ENCODE results near the gene LZTS3. TPM values are rescaled to one million over a fixed set of nuclear protein-coding genes. Genes with fewer than 3 reads are reported as not detected.

LZTS3 gene
- total and polyA plus RNA-seq, 10 of the 15 experiments (the other 5 are each of a cell fraction or from before 2014, with no cell fraction given): 0.03 to 0.90 (median 0.22) TPM

DNA sequence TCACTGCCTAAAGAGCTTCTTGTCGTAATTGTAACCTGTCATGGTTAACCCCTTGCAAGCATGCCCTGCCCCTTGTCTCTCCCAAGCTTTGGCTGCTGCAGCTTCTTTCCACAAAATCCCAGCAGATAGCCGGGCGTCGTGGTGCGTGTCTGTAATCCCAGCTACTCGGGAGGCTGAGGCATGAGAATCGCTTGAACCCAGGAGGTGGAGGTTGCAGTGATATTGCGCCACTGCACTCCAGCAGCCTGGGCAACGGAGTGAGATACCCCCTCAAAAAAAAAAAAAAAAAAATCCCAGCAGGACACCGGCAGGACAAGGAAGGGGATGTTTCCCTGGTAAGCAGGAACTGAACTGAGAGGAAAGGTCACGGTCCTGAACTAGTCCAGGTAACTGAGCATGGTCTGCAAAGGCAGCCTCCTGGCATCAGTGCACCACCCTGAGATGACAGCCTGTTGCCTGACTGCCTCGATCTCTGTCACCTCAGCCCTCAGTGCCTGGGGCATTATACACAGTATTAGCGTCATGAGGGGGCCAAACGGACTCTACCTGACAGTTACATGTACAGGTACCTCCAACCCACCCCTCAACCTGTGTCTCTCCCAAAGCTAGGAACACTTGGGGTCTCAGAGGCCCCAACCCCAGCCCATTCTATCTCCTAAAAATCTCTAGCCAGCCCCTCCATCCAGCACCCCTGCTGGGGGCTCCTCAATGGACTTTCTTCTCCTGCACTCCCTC lies 1.8 kb downstream of the LZTS3 start:
- Histone ChIP-seq H3K27ac (ENCODE audit: control insufficient read depth, insufficient read depth) (no peak overlapping the region), H3K4me2 (ENCODE audit: control insufficient read depth, insufficient read depth) (no peak overlapping the region), H3K9me3 (replicated peaks; ENCODE audit: control insufficient read depth, insufficient read depth, low read length) (no peaks in the 10 kb centered on the region), H3K36me3 (ENCODE audit: control insufficient read depth in 2 of 2, insufficient read depth in 2 of 2, low read length in 1 of 2) (no peaks in the 10 kb centered on the region), H2AFZ (ENCODE audit: control insufficient read depth, low read depth, low read length) (no peak overlapping the region), H3K4me3 (no peak overlapping the region), H3K9ac (ENCODE audit: control insufficient read depth, insufficient read depth, low read length) (no peak overlapping the region), H3K79me2 (ENCODE audit: control insufficient read depth, insufficient read depth, low read length) (no peaks in the 10 kb centered on the region), H3K4me1 (ENCODE audit: control insufficient read depth, insufficient read depth, low read length) (peaks cover 2% of the 10 kb centered on the region; the same call in 1 of the 2 replicates), H3K27me3 (replicated peaks in 1 of 2; ENCODE audit: control insufficient read depth in 2 of 2, insufficient read depth in 2 of 2, low read length in 1 of 2) (peaks cover 5 to 6% of the 10 kb centered on the region in 2 experiments; a peak in 3 of 4 replicates), H4K20me1 (ENCODE audit: control insufficient read depth, insufficient read depth) (no peaks in the 10 kb centered on the region)
- DNase-seq (ENCODE audit: low read depth, low spot score): no peak
- intact Hi-C loops (cut with micrococcal nuclease; ENCODE audit: unreplicated experiment): no loop called here
- ChIA-PET CTCF (interaction anchor here (1.1 to 1.3 kb wide), 2 partner anchors 10 to 47 kb away, joined by 3 read pairs; no protein-coding TSS in a partner anchor), POLR2A (no interaction called here), RAD21 (ENCODE audit: unreplicated experiment) (interaction anchor here (1.0 to 1.2 kb wide), 2 partner anchors 14 to 118 kb away, joined by 3 read pairs; no protein-coding TSS in a partner anchor), SMC1A (ENCODE audit: uncharacterized antibody, unreplicated experiment) (no interaction called here)
- no TSS peak for BruUV-seq (replicated peaks)
- no peak for TF ChIP-seq ZNF384 (IDR thresholded peaks at IDR 0.05; ENCODE audit: borderline replicate concordance, low read depth, low read length)
- no peak for TF ChIP-seq RUNX3 (IDR thresholded peaks at IDR 0.05; ENCODE audit: low read length)
- FAIRE-seq: no peak
- 63% methylated on average over 13 of the region's 14 CpGs for WGBS (ENCODE audit: insufficient coverage, insufficient replicate concordance, low lambda C conversion rate, missing lambda C conversion rate)
- no peak for ATAC-seq
- in situ Hi-C loops (cut with MboI): no loop called here

DNA sequence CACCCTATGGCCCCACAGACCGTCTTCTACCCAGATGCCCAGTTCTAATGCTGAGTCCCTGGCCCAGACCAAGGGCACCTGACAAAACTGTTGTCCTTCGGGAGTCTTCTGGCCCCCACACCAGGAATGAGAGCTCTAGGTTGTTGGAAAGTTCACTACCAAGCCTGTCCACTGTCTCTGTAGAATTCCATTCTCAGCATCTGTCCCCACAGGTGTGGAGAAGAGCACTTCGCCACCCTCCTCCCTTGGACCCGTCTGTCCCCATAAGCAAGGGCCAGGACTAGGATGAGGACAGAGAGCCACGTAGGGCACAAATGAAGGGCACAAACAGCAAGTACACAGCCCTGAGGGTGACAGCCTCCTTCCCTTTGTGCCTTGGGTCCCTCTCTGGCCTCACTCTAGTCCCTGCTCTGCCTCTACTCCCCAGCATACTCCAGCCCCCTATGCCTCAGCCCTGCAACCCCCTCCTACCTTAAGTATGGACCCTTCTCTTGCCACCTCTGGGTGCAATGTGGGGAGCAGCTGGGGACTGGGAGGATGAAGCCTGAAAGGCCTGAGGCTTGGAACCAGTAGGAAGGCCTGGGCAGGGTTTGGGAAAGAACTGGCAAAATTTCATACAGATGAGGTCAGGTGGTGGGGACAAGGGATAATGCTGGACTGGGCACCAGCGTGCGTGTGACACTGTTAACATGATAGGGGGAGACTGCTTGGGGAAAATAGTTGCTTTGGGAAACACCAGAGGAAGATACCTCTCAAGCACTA lies 4.3 kb downstream of the LZTS3 start:
- ChIA-PET CTCF (no interaction called here), POLR2A (no interaction called here), SMC1A (ENCODE audit: uncharacterized antibody, unreplicated experiment) (no interaction called here), RAD21 (ENCODE audit: unreplicated experiment) (no interaction called here)
- H3K79me2 ChIP-seq (ENCODE audit: control insufficient read depth, insufficient read depth, low read length): no peaks in the 10 kb centered on the region
- WGBS (ENCODE audit: insufficient coverage, insufficient replicate concordance, low lambda C conversion rate, missing lambda C conversion rate): 50% methylated on average over 7 of the region's 7 CpGs
- no peak overlapping the region for H3K4me3 ChIP-seq
- DNase-seq (ENCODE audit: low read depth, low spot score): no peak
- H2AFZ ChIP-seq (ENCODE audit: control insufficient read depth, low read depth, low read length): no peak overlapping the region
- H3K27me3 ChIP-seq (replicated peaks in 1 of 2; ENCODE audit: control insufficient read depth in 2 of 2, insufficient read depth in 2 of 2, low read length in 1 of 2): peaks cover 1 to 6% of the 10 kb centered on the region in 2 experiments; a peak in 3 of 4 replicates
- in situ Hi-C loops (cut with MboI) (no loop called here), intact Hi-C loops (cut with micrococcal nuclease; ENCODE audit: unreplicated experiment) (no loop called here)
- no peaks in the 10 kb centered on the region for H3K36me3 ChIP-seq (ENCODE audit: control insufficient read depth in 2 of 2, insufficient read depth in 2 of 2, low read length in 1 of 2)
- H3K4me1 ChIP-seq (ENCODE audit: control insufficient read depth, insufficient read depth, low read length): no peaks in the 10 kb centered on the region
- no peaks in the 10 kb centered on the region for H4K20me1 ChIP-seq (ENCODE audit: control insufficient read depth, insufficient read depth)
- ATAC-seq: no peak
- FAIRE-seq: no peak
- BruUV-seq (replicated peaks): no TSS peak
- H3K9me3 ChIP-seq (replicated peaks; ENCODE audit: control insufficient read depth, insufficient read depth, low read length): no peaks in the 10 kb centered on the region
- no peak overlapping the region for H3K4me2 ChIP-seq (ENCODE audit: control insufficient read depth, insufficient read depth)
- no peak overlapping the region for H3K27ac ChIP-seq (ENCODE audit: control insufficient read depth, insufficient read depth)
- no peak overlapping the region for H3K9ac ChIP-seq (ENCODE audit: control insufficient read depth, insufficient read depth, low read length)
- TF ChIP-seq, protein P1, sequence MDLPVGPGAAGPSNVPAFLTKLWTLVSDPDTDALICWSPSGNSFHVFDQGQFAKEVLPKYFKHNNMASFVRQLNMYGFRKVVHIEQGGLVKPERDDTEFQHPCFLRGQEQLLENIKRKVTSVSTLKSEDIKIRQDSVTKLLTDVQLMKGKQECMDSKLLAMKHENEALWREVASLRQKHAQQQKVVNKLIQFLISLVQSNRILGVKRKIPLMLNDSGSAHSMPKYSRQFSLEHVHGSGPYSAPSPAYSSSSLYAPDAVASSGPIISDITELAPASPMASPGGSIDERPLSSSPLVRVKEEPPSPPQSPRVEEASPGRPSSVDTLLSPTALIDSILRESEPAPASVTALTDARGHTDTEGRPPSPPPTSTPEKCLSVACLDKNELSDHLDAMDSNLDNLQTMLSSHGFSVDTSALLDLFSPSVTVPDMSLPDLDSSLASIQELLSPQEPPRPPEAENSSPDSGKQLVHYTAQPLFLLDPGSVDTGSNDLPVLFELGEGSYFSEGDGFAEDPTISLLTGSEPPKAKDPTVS (IDR thresholded peaks at IDR 0.05; ENCODE audit: low read depth, low read length): no peak
- TF ChIP-seq RUNX3 (IDR thresholded peaks at IDR 0.05; ENCODE audit: low read length) (no peak), NR2F1 (conservative IDR thresholded peaks at IDR 0.05) (no peak), BRCA1 (IDR thresholded peaks at IDR 0.05; ENCODE audit: low read depth, low read length) (no peak), SMAD1 (IDR thresholded peaks at IDR 0.05; ENCODE audit: low read depth, partially characterized antibody) (no peak), SUZ12 (IDR thresholded peaks at IDR 0.05; ENCODE audit: unreplicated experiment) (no peak), SIX5 (IDR thresholded peaks at IDR 0.05; ENCODE audit: low read depth, low read length, severe bottlenecking) (no peak), KDM1A (IDR thresholded peaks at IDR 0.05; ENCODE audit: borderline replicate concordance) (no peak)
- TF ChIP-seq, protein P2, sequence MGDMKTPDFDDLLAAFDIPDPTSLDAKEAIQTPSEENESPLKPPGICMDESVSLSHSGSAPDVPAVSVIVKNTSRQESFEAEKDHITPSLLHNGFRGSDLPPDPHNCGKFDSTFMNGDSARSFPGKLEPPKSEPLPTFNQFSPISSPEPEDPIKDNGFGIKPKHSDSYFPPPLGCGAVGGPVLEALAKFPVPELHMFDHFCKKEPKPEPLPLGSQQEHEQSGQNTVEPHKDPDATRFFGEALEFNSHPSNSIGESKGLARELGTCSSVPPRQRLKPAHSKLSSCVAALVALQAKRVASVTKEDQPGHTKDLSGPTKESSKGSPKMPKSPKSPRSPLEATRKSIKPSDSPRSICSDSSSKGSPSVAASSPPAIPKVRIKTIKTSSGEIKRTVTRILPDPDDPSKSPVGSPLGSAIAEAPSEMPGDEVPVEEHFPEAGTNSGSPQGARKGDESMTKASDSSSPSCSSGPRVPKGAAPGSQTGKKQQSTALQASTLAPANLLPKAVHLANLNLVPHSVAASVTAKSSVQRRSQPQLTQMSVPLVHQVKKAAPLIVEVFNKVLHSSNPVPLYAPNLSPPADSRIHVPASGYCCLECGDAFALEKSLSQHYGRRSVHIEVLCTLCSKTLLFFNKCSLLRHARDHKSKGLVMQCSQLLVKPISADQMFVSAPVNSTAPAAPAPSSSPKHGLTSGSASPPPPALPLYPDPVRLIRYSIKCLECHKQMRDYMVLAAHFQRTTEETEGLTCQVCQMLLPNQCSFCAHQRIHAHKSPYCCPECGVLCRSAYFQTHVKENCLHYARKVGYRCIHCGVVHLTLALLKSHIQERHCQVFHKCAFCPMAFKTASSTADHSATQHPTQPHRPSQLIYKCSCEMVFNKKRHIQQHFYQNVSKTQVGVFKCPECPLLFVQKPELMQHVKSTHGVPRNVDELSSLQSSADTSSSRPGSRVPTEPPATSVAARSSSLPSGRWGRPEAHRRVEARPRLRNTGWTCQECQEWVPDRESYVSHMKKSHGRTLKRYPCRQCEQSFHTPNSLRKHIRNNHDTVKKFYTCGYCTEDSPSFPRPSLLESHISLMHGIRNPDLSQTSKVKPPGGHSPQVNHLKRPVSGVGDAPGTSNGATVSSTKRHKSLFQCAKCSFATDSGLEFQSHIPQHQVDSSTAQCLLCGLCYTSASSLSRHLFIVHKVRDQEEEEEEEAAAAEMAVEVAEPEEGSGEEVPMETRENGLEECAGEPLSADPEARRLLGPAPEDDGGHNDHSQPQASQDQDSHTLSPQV (IDR thresholded peaks at IDR 0.05): no peak
